Right lobe of liver (tissue), 4 donors: ENCODE measurements around the gene DCDC2C.

Source experiments
- POLR2A ChIP-seq: fragments of 450-650 bp; IDR thresholded peaks from one replicate; pipeline ENCODE4 v1.6.1; 2017; ENCODE audit warnings: antibody characterized with exemption, mild to moderate bottlenecking
- TF ChIP-seq, protein P1 (sequence below), 4 donors: fragments of 200-600 bp in 3 of 4; fragments of 450-650 bp in 1 of 4; IDR thresholded peaks; one replicate each; pipeline versions ENCODE4 v1.5.1 to v1.8.0; 2016 to 2022; ENCODE audit warnings: antibody characterized with exemption in 4 of 4, mild to moderate bottlenecking in 2 of 4
- donor health status: DM: no; HTN: no; CAD: no.
- donor health status: DM: no; HTN: no; CAD: no.
- donor health status: DM: no; HTN: yes; CAD: no.

DNA sequence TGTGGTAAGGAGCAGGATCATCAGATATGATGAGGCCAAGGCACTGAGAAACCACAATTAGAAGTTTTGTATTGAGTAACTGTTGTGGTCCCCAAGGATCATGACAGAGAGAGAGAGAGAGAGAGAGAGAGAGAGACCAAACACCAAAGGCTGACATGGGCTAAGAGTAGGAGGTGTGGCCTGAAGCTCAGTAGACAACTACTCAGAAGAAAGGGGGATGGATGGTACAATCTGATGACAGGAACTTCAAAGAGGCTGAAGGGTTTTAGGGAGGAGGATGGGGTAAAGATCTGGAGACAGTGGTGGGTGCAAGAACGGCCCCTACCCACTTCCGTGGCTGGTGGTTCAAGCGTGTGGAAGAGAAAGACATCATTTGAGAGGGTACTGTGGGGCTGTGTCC is 135.0 kb downstream of the DCDC2C start:
- TF ChIP-seq, protein P1, sequence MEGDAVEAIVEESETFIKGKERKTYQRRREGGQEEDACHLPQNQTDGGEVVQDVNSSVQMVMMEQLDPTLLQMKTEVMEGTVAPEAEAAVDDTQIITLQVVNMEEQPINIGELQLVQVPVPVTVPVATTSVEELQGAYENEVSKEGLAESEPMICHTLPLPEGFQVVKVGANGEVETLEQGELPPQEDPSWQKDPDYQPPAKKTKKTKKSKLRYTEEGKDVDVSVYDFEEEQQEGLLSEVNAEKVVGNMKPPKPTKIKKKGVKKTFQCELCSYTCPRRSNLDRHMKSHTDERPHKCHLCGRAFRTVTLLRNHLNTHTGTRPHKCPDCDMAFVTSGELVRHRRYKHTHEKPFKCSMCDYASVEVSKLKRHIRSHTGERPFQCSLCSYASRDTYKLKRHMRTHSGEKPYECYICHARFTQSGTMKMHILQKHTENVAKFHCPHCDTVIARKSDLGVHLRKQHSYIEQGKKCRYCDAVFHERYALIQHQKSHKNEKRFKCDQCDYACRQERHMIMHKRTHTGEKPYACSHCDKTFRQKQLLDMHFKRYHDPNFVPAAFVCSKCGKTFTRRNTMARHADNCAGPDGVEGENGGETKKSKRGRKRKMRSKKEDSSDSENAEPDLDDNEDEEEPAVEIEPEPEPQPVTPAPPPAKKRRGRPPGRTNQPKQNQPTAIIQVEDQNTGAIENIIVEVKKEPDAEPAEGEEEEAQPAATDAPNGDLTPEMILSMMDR (IDR thresholded peaks at IDR 0.05) = no peak
- no peak for TF ChIP-seq POLR2A
